ENCODE data around the gene NSA2.

GRCh38 chr5:74801197-74801596, 34.1 kb downstream of the NSA2 start:
- TF ChIP-seq CTCF (IDR thresholded peaks at IDR 0.05; ENCODE audit: low read depth, low read length) (no peak), POLR2A (IDR thresholded peaks at IDR 0.05; ENCODE audit: extremely low read depth, insufficient read length) (no peak), MYC (IDR thresholded peaks at IDR 0.05; ENCODE audit: low read depth, low read length) (no peak)
